GM23338 (cell line): ENCODE results near the gene PCDH10. TPM values are rescaled to one million over a fixed set of nuclear protein-coding genes. Genes with fewer than 3 reads are reported as not detected.

Source experiments
- ATAC-seq: fragments of 200-7000 bp; cut with Tn5 transposase; 3 replicates; pipeline ENCODE4 v1.9.1; 2020
- DNase-seq: peaks from one replicate; pipeline ENCODE4 v3.0.0-alpha.2; 2015; ENCODE audit warnings: low spot score
- H2AFZ ChIP-seq: fragments of 200-600 bp; sonication (generic); 2 replicates; pipeline ENCODE4 v1.8.0; 2016; ENCODE audit warnings: antibody characterized with exemption, mild to moderate bottlenecking, moderate library complexity
- H3F3A ChIP-seq: fragments of 200-600 bp; sonication (generic); replicated peaks from 2 replicates; pipeline ENCODE4 v1.8.0; 2017; ENCODE audit warnings: antibody characterized with exemption, mixed run types, low read depth
- H3K27ac ChIP-seq: fragments of 200-600 bp; sonication (generic); 2 replicates; pipeline ENCODE4 v1.6.1; 2016; ENCODE audit warnings: low read depth
- H3K27me3 ChIP-seq: fragments of 200-600 bp; sonication (generic); 2 replicates; pipeline ENCODE4 v1.8.0; 2016; ENCODE audit warnings: mild to moderate bottlenecking, mixed run types, moderate library complexity; ENCODE audit not compliant: insufficient read depth
- H3K36me3 ChIP-seq: fragments of 200-600 bp; sonication (generic); 2 replicates; pipeline ENCODE4 v1.8.0; 2016; ENCODE audit warnings: mild to moderate bottlenecking; ENCODE audit not compliant: insufficient read depth
- H3K4me1 ChIP-seq: fragments of 200-600 bp; sonication (generic); 2 replicates; pipeline ENCODE4 v1.8.0; 2016; ENCODE audit warnings: mild to moderate bottlenecking, moderate library complexity; ENCODE audit not compliant: insufficient read depth
- H3K4me2 ChIP-seq: fragments of 200-600 bp; sonication (generic); 2 replicates; pipeline ENCODE4 v1.7.1; 2017; ENCODE audit warnings: mixed run types
- H3K4me3 ChIP-seq: fragments of 200-600 bp; sonication (generic); 2 replicates; pipeline ENCODE4 v1.6.1; 2016; ENCODE audit warnings: mixed run types
- H3K79me2 ChIP-seq: fragments of 200-600 bp; sonication (generic); replicated peaks from 2 replicates; pipeline ENCODE4 v1.8.0; 2017; ENCODE audit warnings: mild to moderate bottlenecking; ENCODE audit not compliant: insufficient read depth
- H3K9me2 ChIP-seq: fragments of 200-600 bp; sonication (generic); 2 replicates; pipeline ENCODE4 v1.8.0; 2017; ENCODE audit not compliant: insufficient read depth
- H4K20me1 ChIP-seq: fragments of 200-600 bp; sonication (generic); replicated peaks from 2 replicates; pipeline ENCODE4 v1.8.0; 2017; ENCODE audit warnings: mild to moderate bottlenecking; ENCODE audit not compliant: insufficient read depth
- H3K27ac Mint-ChIP-seq: 2 replicates; pipeline ENCODE4 v1.8.0; 2020; ENCODE audit warnings: inconsistent platforms, mild to moderate bottlenecking, moderate library complexity, mixed read lengths
- H3K27me3 Mint-ChIP-seq: 3 replicates; pipeline ENCODE4 v1.8.0; 2022; ENCODE audit warnings: low read depth, mild to moderate bottlenecking, moderate library complexity, mixed read lengths, inconsistent platforms; ENCODE audit not compliant: insufficient read depth, poor library complexity
- H3K36me3 Mint-ChIP-seq: 3 replicates; pipeline ENCODE4 v1.8.0; 2021; ENCODE audit warnings: low read depth, mild to moderate bottlenecking, inconsistent platforms, moderate library complexity, mixed read lengths
- H3K4me1 Mint-ChIP-seq: 3 replicates; pipeline ENCODE4 v1.8.0; 2020; ENCODE audit warnings: mild to moderate bottlenecking, inconsistent platforms, mixed read lengths
- H3K4me3 Mint-ChIP-seq: 3 replicates; pipeline ENCODE4 v1.8.0; 2021; ENCODE audit warnings: moderate library complexity, mild to moderate bottlenecking, inconsistent platforms, mixed read lengths
- H3K9me3 Mint-ChIP-seq: 3 replicates; pipeline ENCODE4 v1.8.0; 2020; ENCODE audit warnings: moderate library complexity, mild to moderate bottlenecking, inconsistent platforms, mixed read lengths
- CTCF ChIP-seq, 2 experiments: fragments of 200-600 bp in 1 of 2; sonication (generic) in 1 of 2; conservative IDR thresholded peaks; 2 replicates each; pipeline versions ENCODE4 v1.5.1 to v1.6.1; 2016 to 2017; ENCODE audit warnings: antibody characterized with exemption in 2 of 2, low read depth in 2 of 2, mild to moderate bottlenecking in 2 of 2, moderate library complexity in 1 of 2
- ETS1 ChIP-seq: IDR thresholded peaks from 2 replicates; pipeline ENCODE4 v1.6.1; 2016; ENCODE audit warnings: antibody characterized with exemption
- EZH2phosphoT487 ChIP-seq: fragments of 200-600 bp; sonication (generic); IDR thresholded peaks from one replicate; pipeline ENCODE4 v1.8.1; 2018; ENCODE audit warnings: antibody characterized with exemption; ENCODE audit not compliant: unreplicated experiment
- NANOG ChIP-seq: IDR thresholded peaks from 2 replicates; pipeline ENCODE4 v1.6.1; 2016; ENCODE audit warnings: antibody characterized with exemption, borderline replicate concordance
- POLR2AphosphoS5 ChIP-seq: IDR thresholded peaks from 2 replicates; pipeline ENCODE4 v1.6.1; 2016; ENCODE audit warnings: antibody characterized with exemption, low read depth
- STAT1 ChIP-seq: IDR thresholded peaks from one replicate; pipeline ENCODE4 v1.6.1; 2016; ENCODE audit warnings: antibody characterized with exemption; ENCODE audit not compliant: unreplicated experiment
- ZNF331 ChIP-seq: fragments of 250-450 bp; sonication (Bioruptor Pico); IDR thresholded peaks from 2 replicates; pipeline ENCODE4 v1.5.0; 2020; ENCODE audit warnings: low read depth, mild to moderate bottlenecking, moderate library complexity
- ZNF462 ChIP-seq: fragments of 250-450 bp; sonication (Bioruptor Pico); IDR thresholded peaks from 2 replicates; pipeline ENCODE4 v1.5.0; 2020; ENCODE audit warnings: mild to moderate bottlenecking, moderate library complexity
- polyA plus RNA-seq: library from polyadenylated mRNA; unstranded; fragments of >200 nt; fragmentation: Nextera tagmentation; extraction: Ambion mirVana; gene quantifications from 2 replicates; pipeline ENCODE4 v1.2.1, GENCODE V29; 2016
- total RNA-seq: library from RNA; depleted of rRNA; stranded (reverse); fragments of >200 nt; shearing (Covaris generic); gene quantifications from 2 replicates; pipeline ENCODE4 v1.2.3, GENCODE V29; 2014

The PCDH10 gene
- total and polyA plus RNA-seq, 2 experiments from 2014 or later = 1.2 to 4.0 TPM

- no peak for TF ChIP-seq CTCF (conservative IDR thresholded peaks at IDR 0.05; ENCODE audit: low read depth in 2 of 2)
These were observed 11.8 kb downstream of the PCDH10 start (continued) for GRCh38 chr4:133160853-133161252.

GRCh38 chr4:133161570-133162295 is 12.6 kb downstream of the PCDH10 start:
- Mint-ChIP-seq H3K36me3 (no peaks in the 10 kb centered on the region), H3K4me1 (peaks cover under 1% of the 10 kb centered on the region; the same call in 1 of the 3 replicates), H3K27me3 (no peaks in the 10 kb centered on the region), H3K4me3 (no peak overlapping the region), H3K9me3 (no peaks in the 10 kb centered on the region), H3K27ac (no peak overlapping the region)
- Histone ChIP-seq H4K20me1 (no peaks in the 10 kb centered on the region), H3F3A (no peaks in the 10 kb centered on the region), H3K36me3 (no peaks in the 10 kb centered on the region), H3K4me1 (no peaks in the 10 kb centered on the region), H3K27ac (no peak overlapping the region), H3K4me3 (no peak overlapping the region), H3K9me2 (no peaks in the 10 kb centered on the region), H2AFZ (no peak overlapping the region), H3K27me3 (no peaks in the 10 kb centered on the region), H3K79me2 (no peaks in the 10 kb centered on the region), H3K4me2 (no peak overlapping the region)
- TF ChIP-seq STAT1 (no peak), EZH2phosphoT487 (no peak)
- no peak for ATAC-seq
- no peak for DNase-seq

GRCh38 chr4:133162941-133163340 is 13.8 kb downstream of the PCDH10 start:
- Histone ChIP-seq H3K27ac (no peak overlapping the region), H3K4me2 (no peak overlapping the region), H2AFZ (no peak overlapping the region), H3F3A (no peaks in the 10 kb centered on the region), H3K4me3 (no peak overlapping the region), H3K79me2 (no peaks in the 10 kb centered on the region), H3K36me3 (no peaks in the 10 kb centered on the region), H4K20me1 (no peaks in the 10 kb centered on the region), H3K4me1 (no peaks in the 10 kb centered on the region), H3K27me3 (no peaks in the 10 kb centered on the region), H3K9me2 (no peaks in the 10 kb centered on the region)
- Mint-ChIP-seq H3K4me1 (no peaks in the 10 kb centered on the region), H3K27ac (peak overlapping the region; percentile 27; the same call in 1 of the 2 replicates), H3K36me3 (no peaks in the 10 kb centered on the region), H3K27me3 (no peaks in the 10 kb centered on the region), H3K9me3 (no peaks in the 10 kb centered on the region), H3K4me3 (no peak overlapping the region)
- ATAC-seq = peak; percentile 39; the same call in 2 of the 3 replicates
- peak; percentile 19 for DNase-seq
- no peak for TF ChIP-seq ETS1
- TF ChIP-seq EZH2phosphoT487 = no peak
- no peak for TF ChIP-seq POLR2AphosphoS5
- TF ChIP-seq NANOG = no peak
- no peak for TF ChIP-seq ZNF462
- TF ChIP-seq ZNF331 (CRISPR knock-in tag) = no peak
